ENCODE results near the gene NAB2. TPM values are rescaled to one million over a fixed set of nuclear protein-coding genes. Genes with fewer than 3 reads are reported as not detected.

The NAB2 gene
- total RNA-seq, 2 donors from 2014 or later, result 4.8 to 7.0 TPM

DNA sequence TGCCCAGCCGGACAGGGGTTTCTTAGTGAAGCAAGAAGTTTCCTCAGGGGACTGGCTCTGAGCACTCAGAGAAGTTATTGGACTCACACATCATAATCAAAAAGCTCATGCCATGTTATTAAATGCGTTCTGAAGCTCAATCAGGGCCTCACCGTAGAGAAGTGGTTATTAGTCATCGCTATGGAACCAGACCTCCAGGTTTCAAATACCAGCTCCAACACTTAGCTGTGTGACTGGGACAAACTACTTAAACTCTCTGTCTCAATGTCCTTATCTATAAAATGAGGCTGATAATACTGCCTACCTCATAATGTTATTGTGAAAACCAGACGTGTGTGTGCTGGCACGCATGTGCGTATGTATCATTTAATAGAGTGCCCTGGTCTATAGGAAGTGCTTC, 14.9 kb downstream of the NAB2 start:
- peaks cover 30% of the 10 kb centered on the region for H3K36me3 ChIP-seq
- DNase-seq, result no peak
- intact Hi-C loops (cut with DNase I), result no loop called here
- no peak overlapping the region for H3K9ac ChIP-seq (ENCODE audit: low read depth in 2 of 2, low read length in 2 of 2)
- peaks cover 3% of the 10 kb centered on the region for H3K4me1 ChIP-seq
- TF ChIP-seq, protein P1, sequence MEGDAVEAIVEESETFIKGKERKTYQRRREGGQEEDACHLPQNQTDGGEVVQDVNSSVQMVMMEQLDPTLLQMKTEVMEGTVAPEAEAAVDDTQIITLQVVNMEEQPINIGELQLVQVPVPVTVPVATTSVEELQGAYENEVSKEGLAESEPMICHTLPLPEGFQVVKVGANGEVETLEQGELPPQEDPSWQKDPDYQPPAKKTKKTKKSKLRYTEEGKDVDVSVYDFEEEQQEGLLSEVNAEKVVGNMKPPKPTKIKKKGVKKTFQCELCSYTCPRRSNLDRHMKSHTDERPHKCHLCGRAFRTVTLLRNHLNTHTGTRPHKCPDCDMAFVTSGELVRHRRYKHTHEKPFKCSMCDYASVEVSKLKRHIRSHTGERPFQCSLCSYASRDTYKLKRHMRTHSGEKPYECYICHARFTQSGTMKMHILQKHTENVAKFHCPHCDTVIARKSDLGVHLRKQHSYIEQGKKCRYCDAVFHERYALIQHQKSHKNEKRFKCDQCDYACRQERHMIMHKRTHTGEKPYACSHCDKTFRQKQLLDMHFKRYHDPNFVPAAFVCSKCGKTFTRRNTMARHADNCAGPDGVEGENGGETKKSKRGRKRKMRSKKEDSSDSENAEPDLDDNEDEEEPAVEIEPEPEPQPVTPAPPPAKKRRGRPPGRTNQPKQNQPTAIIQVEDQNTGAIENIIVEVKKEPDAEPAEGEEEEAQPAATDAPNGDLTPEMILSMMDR (IDR thresholded peaks at IDR 0.05), result no peak
- H3K9me3 ChIP-seq, result no peaks in the 10 kb centered on the region
- H3K27ac ChIP-seq, result no peak overlapping the region
- H3K4me3 ChIP-seq, result no peak overlapping the region
- H3K27me3 ChIP-seq, result no peaks in the 10 kb centered on the region

DNA sequence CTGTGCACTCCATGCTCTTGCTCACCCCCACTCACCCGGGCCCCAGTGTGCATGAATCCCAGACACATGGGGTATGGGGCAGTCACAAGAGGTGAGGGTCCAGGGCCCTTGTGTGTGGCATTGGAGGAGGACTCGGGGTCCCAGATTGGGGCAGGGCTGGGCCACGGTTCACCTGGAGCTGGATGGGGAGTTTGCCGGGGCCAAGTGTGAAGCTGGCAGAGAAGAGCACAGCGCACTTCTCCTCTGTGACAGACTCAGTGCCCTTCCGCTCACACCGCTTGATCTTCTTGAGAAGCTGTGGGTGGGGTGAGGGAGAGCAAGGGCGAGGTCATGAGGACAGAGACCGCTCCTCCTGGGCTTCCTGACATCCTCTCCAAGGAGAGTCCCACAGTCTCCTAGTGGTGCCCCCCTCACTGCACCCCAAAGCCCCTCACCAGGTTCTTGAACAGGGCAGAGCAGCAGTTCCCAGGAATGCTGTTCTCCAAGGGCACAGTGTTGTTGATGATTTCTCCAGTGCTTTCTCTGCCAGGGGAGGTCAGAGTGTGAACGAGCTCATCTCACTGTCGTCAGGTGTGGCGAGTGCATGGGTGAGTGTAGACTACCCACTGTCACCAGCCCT, 15.5 kb downstream of the NAB2 start:
- intact Hi-C loops (cut with DNase I), result no loop called here
- no peak overlapping the region for H3K4me3 ChIP-seq
- H3K9me3 ChIP-seq, result no peaks in the 10 kb centered on the region
- TF ChIP-seq, protein P1 (IDR thresholded peaks at IDR 0.05), result no peak
- H3K9ac ChIP-seq (ENCODE audit: low read depth in 2 of 2, low read length in 2 of 2), result no peak overlapping the region
- no peak overlapping the region for H3K27ac ChIP-seq
- peaks cover 28% of the 10 kb centered on the region for H3K36me3 ChIP-seq
- H3K27me3 ChIP-seq, result no peaks in the 10 kb centered on the region
- H3K4me1 ChIP-seq, result peaks cover 5% of the 10 kb centered on the region
- no peak for DNase-seq

DNA sequence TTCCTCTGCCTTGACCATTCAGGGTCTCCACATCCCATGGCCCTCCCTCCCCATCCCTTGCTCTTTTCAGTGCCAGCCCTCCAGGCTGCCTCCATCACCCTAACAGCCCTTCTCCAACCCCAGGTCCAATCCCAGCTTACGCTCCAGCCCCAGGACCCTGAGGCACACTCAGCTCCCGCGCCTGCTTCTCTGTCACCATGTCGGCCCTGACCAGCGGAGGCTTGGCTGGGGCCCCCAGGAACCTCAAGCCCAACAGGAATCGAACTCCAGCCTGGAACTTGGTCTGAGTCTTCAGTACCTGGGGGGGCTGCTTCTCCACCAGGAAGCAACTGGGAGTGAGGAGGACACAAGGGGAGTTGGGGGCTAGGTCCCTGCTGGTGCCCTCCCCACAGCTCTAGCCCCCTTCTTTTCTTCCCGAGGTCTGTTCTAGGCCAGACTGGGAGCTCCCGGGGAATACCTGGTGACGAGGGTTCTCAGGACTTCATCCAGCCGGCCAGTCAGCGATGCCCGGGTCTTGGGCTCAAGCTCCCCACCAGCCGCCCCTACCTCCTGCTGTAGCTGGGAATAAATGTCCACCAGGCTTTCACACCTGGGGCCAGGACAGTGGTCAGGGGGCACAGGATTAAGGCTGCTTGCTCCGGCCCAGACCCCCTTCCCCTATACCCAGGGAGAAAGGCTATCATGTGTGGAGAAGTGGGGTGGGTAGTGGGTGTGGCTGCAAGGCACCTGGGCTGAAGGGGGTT, 16.3 kb downstream of the NAB2 start:
- Histone ChIP-seq H3K27me3 (no peaks in the 10 kb centered on the region), H3K9ac (ENCODE audit: low read depth in 2 of 2, low read length in 2 of 2) (no peak overlapping the region), H3K36me3 (peaks cover 22% of the 10 kb centered on the region), H3K4me3 (no peak overlapping the region), H3K4me1 (peaks cover 11% of the 10 kb centered on the region), H3K9me3 (no peaks in the 10 kb centered on the region), H3K27ac (no peak overlapping the region)
- TF ChIP-seq, protein P1 (IDR thresholded peaks at IDR 0.05), result no peak
- no peak for DNase-seq
- intact Hi-C loops (cut with DNase I), result no loop called here

DNA sequence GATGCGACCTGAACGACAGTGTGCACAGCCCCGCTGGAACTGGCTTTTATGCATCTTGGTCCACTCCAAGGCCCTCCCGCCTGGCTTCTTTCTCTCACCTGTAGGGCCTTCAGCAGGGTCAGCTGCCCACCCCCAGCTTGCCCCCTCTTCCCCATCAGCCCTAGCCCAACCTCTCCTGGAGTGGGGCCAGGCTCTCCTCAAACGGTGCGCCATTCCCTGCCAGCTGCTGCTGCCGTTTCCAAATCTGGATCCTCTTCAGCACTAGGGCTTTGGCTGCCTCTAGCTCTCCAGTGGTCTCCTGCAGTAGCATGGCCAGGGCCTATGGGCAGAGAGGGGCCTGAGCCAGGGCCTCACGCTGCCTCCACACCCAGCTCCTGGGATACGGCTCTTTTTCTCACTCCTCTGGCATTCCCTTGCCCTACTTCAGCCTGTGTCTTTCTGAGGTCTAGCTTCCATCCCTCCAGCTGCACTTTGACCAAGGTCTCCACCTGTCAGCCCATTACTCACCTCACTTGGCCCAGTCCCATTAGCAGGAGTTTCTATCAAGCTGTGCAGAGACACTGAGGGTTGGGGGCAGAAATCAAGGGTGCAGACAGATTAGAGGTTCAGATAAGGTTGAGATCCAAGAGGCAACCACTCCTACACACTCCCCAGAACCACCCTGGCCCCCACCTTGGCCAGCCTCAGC, 17.3 kb downstream of the NAB2 start:
- TF ChIP-seq, protein P1 (IDR thresholded peaks at IDR 0.05), result no peak
- Histone ChIP-seq H3K27ac (no peak overlapping the region), H3K4me3 (no peak overlapping the region), H3K9me3 (no peaks in the 10 kb centered on the region), H3K4me1 (peaks cover 11% of the 10 kb centered on the region), H3K9ac (ENCODE audit: low read depth in 2 of 2, low read length in 2 of 2) (no peak overlapping the region), H3K36me3 (peaks cover 22% of the 10 kb centered on the region), H3K27me3 (no peaks in the 10 kb centered on the region)
- intact Hi-C loops (cut with DNase I), result no loop called here
- no peak for DNase-seq

DNA sequence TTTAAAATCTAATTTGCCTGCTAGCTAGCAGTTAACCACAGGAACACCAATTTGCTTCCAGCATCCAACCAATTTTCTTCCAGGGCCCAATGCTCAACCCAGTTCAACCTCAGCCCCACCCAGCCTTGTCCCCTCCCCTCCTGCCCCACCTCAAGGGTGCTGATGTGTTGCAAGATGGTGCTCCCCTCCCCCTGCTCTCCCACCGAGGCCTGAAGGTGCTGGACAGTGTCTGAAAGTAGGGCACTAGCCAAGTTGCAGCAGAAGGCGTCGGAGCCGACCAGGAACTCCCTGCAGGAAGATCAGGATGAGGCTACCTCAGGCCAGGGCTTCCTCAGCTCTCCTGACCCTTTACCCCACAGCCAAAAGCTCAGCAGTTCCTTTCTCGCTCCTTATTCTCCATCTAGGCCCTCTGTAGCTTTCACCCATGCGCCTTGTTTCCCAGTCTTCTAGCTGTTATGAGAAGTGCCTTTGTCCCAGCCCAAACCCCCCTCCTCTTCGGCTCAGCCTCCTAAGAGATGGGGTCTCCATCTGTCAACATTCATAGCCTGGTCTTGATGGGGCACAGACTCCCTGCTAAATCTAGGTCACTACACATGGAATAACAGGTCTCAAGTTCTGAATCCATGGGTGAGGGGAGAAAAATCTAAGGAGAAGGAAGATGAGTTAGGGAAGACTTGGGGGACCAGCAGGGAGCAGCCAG, 18.7 kb downstream of the NAB2 start:
- Histone ChIP-seq H3K9me3 (no peaks in the 10 kb centered on the region), H3K9ac (ENCODE audit: low read depth in 2 of 2, low read length in 2 of 2) (no peak overlapping the region), H3K36me3 (peaks cover 22% of the 10 kb centered on the region), H3K27me3 (no peaks in the 10 kb centered on the region), H3K27ac (no peak overlapping the region), H3K4me1 (peaks cover 11% of the 10 kb centered on the region), H3K4me3 (no peak overlapping the region)
- intact Hi-C loops (cut with DNase I), result no loop called here
- TF ChIP-seq, protein P1 (IDR thresholded peaks at IDR 0.05), result no peak
- DNase-seq, result peak; percentile 23
